Measurements from ENCODE around the gene CYTH1. TPM values are rescaled to one million over a fixed set of nuclear protein-coding genes. Genes with fewer than 3 reads are reported as not detected.

CYTH1 gene
- total and polyA plus RNA-seq, 10 of the 15 experiments (the other 5 are each of a cell fraction or from before 2014, with no cell fraction given), result 6.6 to 188 (median 145) TPM

DNA sequence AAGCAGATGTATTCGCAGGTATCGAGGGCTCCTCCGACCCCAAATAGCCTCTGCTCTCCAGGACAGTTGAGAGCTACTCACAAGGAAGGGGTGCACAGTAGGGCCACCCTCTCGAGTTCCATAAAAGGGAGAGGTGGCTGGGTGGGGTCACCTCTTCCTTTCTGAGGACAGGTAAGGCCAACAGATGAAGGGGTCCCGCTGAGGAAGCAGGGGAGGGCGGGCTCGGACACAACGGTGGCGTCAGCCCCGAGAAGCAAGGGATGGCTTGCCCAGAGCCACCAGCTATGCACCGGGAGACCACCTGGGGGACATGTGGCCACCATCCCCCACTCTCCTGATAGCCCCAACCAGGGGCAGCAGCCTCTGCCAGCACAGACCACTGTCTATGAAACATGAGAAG, 15.1 kb upstream of the CYTH1 start (continued):
- TF ChIP-seq, protein P1, sequence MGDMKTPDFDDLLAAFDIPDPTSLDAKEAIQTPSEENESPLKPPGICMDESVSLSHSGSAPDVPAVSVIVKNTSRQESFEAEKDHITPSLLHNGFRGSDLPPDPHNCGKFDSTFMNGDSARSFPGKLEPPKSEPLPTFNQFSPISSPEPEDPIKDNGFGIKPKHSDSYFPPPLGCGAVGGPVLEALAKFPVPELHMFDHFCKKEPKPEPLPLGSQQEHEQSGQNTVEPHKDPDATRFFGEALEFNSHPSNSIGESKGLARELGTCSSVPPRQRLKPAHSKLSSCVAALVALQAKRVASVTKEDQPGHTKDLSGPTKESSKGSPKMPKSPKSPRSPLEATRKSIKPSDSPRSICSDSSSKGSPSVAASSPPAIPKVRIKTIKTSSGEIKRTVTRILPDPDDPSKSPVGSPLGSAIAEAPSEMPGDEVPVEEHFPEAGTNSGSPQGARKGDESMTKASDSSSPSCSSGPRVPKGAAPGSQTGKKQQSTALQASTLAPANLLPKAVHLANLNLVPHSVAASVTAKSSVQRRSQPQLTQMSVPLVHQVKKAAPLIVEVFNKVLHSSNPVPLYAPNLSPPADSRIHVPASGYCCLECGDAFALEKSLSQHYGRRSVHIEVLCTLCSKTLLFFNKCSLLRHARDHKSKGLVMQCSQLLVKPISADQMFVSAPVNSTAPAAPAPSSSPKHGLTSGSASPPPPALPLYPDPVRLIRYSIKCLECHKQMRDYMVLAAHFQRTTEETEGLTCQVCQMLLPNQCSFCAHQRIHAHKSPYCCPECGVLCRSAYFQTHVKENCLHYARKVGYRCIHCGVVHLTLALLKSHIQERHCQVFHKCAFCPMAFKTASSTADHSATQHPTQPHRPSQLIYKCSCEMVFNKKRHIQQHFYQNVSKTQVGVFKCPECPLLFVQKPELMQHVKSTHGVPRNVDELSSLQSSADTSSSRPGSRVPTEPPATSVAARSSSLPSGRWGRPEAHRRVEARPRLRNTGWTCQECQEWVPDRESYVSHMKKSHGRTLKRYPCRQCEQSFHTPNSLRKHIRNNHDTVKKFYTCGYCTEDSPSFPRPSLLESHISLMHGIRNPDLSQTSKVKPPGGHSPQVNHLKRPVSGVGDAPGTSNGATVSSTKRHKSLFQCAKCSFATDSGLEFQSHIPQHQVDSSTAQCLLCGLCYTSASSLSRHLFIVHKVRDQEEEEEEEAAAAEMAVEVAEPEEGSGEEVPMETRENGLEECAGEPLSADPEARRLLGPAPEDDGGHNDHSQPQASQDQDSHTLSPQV (IDR thresholded peaks at IDR 0.05), result no peak
- TF ChIP-seq RAD21 (IDR thresholded peaks at IDR 0.05; ENCODE audit: insufficient read depth, low read depth, low read length), result no peak
- TF ChIP-seq, protein P2, sequence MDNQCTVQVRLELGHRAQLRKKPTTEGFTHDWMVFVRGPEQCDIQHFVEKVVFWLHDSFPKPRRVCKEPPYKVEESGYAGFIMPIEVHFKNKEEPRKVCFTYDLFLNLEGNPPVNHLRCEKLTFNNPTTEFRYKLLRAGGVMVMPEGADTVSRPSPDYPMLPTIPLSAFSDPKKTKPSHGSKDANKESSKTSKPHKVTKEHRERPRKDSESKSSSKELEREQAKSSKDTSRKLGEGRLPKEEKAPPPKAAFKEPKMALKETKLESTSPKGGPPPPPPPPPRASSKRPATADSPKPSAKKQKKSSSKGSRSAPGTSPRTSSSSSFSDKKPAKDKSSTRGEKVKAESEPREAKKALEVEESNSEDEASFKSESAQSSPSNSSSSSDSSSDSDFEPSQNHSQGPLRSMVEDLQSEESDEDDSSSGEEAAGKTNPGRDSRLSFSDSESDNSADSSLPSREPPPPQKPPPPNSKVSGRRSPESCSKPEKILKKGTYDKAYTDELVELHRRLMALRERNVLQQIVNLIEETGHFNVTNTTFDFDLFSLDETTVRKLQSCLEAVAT (IDR thresholded peaks at IDR 0.05), result no peak
- TF ChIP-seq, protein P3, sequence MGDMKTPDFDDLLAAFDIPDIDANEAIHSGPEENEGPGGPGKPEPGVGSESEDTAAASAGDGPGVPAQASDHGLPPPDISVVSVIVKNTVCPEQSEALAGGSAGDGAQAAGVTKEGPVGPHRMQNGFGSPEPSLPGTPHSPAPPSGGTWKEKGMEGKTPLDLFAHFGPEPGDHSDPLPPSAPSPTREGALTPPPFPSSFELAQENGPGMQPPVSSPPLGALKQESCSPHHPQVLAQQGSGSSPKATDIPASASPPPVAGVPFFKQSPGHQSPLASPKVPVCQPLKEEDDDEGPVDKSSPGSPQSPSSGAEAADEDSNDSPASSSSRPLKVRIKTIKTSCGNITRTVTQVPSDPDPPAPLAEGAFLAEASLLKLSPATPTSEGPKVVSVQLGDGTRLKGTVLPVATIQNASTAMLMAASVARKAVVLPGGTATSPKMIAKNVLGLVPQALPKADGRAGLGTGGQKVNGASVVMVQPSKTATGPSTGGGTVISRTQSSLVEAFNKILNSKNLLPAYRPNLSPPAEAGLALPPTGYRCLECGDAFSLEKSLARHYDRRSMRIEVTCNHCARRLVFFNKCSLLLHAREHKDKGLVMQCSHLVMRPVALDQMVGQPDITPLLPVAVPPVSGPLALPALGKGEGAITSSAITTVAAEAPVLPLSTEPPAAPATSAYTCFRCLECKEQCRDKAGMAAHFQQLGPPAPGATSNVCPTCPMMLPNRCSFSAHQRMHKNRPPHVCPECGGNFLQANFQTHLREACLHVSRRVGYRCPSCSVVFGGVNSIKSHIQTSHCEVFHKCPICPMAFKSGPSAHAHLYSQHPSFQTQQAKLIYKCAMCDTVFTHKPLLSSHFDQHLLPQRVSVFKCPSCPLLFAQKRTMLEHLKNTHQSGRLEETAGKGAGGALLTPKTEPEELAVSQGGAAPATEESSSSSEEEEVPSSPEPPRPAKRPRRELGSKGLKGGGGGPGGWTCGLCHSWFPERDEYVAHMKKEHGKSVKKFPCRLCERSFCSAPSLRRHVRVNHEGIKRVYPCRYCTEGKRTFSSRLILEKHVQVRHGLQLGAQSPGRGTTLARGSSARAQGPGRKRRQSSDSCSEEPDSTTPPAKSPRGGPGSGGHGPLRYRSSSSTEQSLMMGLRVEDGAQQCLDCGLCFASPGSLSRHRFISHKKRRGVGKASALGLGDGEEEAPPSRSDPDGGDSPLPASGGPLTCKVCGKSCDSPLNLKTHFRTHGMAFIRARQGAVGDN (IDR thresholded peaks at IDR 0.05), result no peak
- TF ChIP-seq RUNX3 (IDR thresholded peaks at IDR 0.05; ENCODE audit: low read length), result no peak

All from GM12878 (cell line).